ENCODE results near the gene UBE2V1.
"Not testable (repeated sequence)": the region's sequence is repeated elsewhere in the genome, so short reads cannot be mapped to it uniquely, and the experiment has no call there.

Gene UBE2V1

DNA sequence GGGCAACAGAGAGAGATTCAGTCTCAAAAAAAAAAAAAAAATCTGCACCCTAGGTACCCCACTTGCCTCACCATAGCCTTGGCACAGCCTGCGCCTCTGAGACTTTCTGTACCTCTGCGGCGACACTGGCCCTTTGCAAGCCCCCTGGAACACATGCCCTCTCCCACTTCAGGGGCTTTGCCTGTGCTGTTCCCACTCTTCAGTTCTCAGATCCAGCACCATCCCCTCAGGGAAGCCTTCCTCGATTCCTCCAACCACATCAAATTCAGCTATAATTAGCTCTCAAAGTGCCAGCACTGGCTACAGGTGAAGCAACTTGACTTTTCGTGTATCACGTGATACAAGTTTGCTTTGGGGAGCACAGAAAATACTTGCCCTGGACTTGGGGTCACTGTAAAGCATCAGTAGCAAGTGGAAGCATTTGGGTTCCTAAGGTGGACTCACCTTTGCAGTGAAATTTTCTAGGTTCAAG is 2.1 kb upstream of the UBE2V1 start:
- no peak for DNase-seq (ENCODE audit: low read depth)

DNA sequence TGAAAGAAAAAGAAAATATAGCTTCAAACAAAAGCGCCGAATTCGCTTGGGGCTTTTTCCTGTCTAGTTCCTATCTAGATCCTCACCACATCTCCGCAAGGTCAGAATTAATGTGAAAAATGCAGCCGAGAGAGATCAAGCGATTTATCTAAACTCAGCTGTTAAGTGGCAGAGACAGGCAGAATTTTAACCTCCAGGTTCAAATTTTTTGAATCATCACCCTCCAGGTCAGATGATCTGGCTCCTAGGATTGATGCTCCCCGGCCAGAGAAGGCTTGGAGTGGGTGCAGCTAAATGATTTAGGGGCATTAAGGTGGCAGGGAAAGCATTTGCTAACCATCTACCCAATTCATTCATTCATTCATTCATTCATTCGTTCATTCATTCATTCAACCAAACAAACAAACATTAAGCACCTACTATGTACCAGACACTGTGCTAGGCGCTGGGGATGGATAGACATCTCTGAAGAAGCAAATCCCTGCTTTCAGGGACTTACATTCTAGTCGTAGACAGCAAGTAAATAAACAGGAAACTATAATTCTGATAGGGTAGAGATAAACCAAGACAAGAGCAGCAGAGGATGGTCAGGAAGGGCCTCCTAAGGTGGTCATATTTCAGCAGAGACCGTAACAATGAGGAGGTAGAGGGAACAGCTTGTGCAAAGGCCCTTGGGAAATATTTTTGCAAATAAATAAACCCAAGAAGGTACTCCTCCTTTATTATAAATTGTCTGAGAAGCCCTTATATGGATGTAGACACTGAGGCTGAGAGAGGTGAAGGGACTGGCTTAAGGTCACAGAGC is 672 bp upstream of the UBE2V1 start:
- DNase-seq (ENCODE audit: low read depth) = no peak

DNA sequence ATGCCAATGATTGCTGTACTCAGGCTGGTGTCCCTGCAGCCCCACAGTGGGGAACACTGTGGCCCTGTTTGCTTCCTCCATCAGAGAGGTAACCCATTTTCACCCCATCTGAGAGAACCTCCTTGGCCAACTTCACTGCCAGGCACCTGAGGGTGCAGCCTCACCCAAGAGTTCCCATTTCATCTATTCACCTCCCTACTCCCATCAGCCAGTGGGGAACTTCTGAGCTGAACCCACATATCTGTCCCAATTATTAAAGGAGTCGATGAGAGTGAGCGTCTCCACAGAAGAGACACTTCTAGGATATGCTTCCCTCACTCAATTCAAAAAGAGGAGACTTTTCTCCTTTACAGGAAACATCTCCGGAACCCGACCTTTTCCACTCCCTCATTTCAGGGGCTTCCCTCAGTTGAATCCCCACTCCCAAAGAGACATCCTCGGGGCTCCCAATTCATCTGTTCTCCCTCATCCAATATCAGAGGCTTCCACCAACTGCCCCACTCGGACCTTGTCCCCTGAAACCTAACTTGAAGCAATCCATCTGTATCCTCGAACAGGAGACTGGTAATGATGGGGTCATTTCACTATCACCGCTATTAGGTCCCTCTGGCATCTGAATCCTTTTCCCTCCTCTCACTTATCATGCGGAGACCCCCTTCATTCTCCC is 988 bp downstream of the UBE2V1 start:
- no peak for DNase-seq (ENCODE audit: low read depth)

DNA sequence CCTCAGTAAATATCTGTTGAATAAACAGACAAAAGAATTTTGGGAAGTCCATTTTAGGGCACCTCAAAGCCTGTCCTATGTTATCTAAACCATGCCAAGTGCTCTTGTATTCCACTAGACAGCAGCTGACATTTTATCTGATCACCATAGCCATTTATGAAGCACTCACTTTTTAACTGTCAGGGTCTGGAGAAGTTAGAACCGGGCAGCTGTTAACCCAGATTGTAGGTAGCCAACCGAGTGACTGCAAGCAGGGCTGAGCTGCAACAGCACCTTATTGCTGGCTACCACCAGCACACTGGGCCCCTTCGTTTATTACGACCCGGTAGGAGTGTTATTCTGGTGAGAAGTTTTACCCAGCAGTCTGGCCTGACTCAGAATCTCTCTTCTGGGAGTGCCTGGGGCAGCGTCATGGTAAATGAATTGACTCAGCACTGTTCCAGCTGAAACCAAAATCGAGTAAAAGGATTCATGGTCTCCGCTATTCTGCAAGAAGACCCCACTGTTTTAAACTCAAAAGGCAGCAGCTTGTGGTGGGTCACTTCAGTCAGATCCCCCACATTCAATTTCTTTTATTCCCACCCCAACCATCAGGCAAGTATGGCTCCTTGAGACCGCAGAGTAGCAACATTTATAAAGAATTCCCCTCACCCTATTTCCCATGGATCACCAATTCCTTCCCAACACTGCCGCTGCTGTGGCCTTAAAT is 1.7 kb downstream of the UBE2V1 start:
- no peak for DNase-seq (ENCODE audit: low read depth)

DNA sequence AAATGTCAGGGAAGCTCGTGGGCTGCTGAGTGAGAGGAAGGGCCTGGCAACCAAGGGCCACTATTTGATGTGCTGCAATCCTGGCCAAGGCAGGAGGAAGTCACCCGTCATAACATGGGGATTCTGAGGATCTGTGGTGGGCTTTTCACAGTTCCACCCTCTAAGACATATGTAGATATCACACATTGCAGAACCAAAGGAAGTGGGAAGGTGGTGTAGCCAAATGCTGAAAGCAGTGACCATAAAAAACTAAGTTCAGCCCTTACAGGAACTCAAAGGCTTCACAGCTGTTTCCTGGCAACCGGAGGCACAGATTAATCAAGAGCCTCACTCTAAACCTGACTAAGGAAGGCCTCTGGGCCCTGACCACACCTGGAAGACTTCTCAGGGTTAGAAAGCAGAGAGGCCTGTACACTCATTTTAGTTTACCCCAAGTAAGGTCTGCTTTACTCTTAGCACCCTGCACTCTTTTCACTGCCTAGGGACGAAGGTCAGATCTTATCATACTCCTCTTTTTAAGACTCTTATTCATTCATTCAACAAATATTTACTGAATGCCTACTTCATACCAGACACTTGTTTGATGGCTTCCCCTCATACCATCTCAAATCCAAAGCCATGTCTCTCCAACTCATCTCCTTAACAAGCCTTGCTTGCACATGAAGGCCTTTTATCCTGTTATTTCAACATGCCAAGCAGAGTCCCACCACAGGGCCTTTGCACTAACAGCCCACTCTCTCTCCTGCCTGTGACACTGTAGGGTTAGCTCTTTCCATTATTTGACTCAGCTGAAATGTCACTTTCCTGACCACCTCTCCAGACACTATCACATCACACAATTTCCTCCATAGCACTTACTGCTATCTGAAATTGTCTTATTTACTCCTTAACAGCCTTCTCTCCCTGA is 2.6 kb downstream of the UBE2V1 start:
- no peak for DNase-seq (ENCODE audit: low read depth)

DNA sequence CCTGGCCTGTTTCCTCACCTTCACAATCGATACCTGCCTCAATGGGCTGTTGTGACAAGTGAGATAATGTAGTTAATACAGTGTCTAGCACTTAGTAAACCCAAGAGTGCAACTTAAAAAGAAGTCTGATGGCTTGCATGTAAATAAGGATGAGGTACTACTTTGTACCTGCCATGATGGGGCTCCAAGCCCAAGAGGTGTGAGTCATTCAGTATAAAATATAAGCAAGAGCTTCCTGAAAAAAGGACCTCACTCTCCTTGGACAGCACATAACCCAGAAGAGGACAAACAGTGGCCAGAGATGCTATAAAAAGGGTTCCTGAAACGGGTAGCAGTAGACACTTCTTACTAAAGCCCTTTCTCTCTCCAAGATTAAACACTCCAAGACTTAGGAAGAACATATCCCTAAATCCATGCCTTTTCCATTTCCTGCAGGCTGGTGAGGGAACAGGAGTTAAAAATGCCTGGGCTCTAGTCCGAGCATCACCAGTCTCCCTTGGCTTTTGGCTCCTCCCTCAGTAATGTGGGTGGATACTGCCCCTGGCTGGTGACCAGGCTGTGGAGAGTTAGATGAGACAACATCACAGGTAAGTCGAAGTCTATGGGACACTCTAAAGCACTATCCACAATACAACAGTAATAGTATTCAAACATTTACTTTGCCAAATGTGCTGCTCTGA is 4.3 kb downstream of the UBE2V1 start:
- DNase-seq (ENCODE audit: low read depth) = no peak

DNA sequence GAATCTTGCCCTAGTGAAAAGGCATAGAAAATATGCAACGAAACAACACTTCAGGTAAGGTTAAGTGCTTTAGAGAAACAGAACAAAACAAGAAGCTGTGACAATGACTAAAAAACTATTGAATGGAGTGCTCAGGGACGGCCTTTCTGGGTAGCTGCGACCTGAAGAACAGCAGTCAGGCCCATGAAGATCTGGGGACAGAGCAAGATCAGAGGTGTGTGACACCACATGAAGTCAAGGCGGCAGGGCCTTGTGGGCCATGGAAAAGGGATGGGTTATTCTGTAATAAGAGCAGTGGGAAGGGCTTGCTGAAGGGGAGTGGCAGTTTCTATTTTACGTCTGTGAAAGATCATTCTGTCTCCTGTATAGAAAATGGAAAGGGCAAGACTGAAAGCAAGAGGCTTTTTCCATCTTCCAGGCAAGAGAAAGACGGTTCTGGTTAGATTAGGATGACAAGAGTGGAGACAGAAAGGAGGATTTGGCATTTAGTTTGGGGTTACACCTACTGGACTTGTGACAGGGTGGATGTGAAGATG is 5.1 kb downstream of the UBE2V1 start:
- DNase-seq (ENCODE audit: low read depth) = no peak

DNA sequence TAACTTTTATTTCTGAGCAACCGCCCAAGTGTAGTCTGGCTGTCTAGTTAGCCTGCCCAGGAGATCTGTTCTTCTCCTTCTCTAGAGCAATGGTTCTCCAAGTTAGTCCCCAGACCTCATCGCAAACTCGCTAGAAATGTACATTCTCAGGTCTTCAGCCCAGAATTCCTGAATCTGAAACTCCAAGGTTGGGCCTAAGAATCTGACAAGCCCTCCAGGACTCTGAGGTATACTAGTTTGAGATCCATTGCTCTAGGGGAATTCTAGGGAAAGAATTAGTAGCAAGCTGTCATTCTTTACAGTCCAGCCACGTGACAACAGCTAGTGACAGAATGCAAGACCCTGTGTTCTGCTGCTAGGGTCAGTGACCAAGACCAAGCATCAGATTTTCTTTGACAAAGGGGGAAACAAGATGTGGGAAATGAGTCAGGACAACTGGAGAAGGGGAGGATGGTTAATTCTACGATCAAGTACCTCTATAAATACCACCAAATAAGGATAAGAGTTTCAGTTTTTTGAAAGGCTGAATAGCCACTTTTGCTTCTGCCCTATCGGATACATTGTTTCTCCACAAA is 5.8 kb downstream of the UBE2V1 start:
- no peak for DNase-seq (ENCODE audit: low read depth)

DNA sequence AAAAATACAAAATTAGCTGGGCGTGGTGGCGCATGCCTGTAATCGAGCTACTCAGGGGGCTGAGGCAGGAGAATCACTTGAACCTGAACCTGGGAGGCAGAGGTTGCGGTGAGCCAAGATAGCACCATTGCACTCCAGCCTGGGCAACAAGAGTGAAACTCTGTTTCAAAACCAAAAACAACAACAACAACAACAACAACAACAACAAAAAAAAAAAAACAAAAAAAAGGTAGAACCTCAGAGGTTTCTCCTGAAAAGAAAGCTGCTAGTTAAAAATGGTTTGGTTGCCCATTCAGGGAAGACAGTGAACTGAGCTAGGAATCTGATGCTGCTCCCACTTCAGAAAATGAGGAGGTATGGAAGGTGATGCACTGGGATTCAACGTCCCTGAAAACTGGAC is 6.3 kb downstream of the UBE2V1 start:
- DNase-seq (ENCODE audit: low read depth) = not testable (repeated sequence)

DNA sequence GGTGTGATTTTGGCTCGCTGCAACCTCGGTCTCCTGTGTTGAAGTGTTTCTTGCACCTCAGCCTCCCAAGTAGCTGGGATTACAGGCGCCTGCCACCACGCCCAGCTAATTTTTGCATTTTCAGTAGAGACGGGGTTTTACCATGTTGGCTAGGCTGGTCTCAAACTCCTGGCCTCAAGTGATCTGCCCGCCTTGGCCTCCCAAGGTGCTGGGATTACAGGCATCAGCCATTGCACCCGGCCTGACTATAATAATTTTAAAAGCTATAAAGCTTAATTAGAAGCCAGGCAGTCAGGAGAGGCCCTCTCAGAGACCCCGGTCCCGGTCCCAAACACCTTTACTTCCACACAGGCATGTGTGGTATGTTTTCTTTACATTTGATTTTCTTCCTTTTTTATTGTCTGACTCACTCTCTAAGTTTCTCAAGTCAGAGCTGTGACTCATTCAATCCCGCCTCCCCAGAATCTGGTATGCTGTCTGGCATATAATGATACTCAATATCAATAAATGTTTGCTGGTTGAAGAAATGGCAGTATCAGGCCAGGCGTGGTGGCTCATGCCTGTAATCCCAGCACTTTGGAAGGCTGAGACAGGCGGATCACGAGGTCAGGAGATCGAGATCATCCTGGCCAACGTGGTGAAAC is 9.4 kb downstream of the UBE2V1 start:
- not testable (repeated sequence) for DNase-seq (ENCODE audit: low read depth)

DNA sequence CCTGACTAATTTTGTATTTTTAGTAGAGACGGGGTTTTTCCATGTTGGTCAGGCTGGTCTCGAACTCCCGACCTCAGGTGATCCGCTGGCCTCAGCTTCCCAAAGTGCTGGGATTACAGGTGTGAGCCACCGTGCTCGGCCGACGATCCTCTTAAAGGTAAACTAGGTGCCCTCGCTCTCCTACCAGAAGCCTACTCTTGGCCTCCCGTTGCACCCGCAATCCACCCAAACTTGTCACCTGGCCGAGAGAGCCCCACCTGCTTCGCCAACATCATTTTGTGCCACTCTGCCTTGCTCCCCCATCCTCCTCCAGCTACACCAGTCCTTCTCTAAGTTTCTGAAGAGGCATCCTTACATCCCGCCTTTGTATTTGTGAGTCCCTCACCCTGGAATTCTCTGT is 10.4 kb downstream of the UBE2V1 start:
- not testable (repeated sequence) for DNase-seq (ENCODE audit: low read depth)

DNA sequence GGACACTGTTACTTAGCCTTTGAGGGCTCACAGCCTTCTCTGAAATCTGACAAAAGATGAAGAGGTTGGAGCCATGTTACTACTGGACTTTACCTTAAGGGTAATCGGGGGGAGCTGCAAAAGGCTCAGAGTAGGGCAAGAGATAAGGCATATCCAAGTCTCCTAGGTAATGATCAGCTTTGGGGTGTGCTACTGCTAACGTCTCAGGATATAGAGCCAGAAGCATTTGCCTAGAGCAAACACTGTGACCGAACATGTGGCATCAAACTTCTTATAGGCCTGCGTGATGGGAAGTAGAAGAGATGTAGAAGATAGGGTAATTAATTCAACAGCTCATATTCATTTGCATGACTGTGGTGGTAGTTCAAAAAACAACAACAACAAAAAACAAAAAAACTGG is 11.1 kb downstream of the UBE2V1 start:
- DNase-seq (ENCODE audit: low read depth) = no peak

DNA sequence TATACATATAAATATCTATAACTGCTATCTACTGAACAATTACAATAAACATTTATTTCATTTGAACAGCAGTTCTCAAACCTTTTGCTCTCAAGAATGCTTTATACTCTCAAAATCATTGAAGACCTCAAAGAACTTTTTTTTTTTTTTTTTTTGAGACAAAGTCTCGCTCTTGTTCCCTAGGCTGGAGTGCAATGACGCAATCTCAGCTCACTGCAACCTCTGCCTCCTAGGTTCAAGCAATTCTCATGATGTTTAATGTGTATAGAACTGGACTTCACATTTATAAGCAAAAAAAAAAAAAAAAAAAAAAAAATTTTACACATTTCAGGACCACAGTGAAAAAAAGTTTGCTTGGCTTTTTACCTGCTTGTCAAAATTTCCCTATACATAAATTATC is 11.7 kb downstream of the UBE2V1 start:
- DNase-seq (ENCODE audit: low read depth) = no peak

DNA sequence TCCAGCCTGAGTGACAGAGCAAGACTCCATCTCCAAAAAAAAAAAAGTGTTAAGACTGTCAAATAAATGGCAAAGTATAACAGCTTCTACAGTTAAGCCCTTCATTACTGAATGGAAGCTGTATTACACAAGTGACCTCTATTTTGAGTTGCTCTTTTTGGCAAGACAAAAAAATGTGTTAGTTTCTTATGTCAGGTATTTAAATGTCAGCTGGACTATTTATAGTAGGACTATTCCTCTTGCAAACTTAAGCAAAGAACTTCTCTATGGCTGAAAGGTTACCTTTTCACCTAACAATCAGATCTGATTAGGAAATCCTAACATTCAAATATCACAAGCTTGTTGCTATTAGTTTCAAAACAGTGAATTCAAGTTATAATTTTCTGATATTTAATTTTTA is 12.4 kb downstream of the UBE2V1 start:
- DNase-seq (ENCODE audit: low read depth) = no peak

DNA sequence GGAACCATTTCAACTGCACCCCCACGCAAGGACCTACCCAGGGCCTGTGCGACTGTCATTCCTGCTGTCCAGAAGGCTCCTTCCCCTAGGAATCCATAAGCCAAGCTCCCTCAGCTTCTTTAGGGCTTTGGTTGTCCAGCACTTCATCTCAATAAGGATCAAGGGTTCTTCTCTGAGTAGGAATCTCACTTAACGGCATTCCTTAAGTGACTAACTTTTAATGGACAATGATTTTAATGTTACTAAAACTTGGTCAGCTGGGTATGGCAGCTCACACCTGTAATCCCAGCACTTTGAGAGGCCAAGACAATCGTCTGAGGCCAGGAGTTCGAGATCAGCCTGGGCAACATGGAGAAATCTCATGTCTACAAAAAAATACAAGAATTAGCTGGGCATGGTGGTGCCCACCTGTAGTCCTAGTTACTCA is 13.4 kb downstream of the UBE2V1 start:
- DNase-seq (ENCODE audit: low read depth) = no peak

DNA sequence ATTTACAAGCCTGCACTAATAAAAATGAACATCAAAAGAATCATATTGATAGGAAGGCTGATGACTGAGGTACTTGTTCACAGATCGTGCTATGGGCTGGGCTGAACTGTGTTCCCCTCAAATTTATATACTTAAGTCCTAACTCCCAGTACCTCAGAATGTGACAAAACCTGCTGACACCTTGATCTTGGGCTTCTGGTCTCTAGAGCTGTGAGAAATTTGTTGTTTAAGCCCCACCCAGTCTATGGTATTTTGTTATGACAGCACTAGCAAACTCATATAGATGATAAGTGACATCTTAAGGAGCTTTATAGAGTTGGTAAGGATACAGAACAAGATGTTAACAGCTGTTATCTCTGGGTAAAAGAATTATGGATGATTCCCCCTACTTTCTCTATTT is 13.8 kb downstream of the UBE2V1 start:
- DNase-seq (ENCODE audit: low read depth) = no peak

DNA sequence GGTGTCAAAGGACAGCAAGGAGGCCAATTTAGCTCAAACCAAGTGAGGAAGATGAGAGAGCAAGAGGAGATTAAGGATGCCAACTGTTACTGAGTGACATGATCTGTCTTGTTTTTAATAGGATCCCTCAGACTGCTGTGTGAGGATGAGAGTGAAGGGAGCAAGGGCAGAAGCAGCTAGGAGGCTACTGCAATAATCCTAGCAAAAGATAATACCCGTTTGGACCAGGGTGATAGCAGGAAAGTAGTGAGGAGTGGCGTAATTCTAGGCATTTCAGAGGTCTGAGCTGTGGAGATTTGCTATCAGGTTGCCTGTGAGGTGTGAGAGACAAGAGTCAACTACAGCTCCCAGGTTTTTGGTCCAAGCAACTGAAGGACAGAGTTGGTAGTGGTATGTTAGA is 14.7 kb downstream of the UBE2V1 start:
- DNase-seq (ENCODE audit: low read depth) = no peak

DNA sequence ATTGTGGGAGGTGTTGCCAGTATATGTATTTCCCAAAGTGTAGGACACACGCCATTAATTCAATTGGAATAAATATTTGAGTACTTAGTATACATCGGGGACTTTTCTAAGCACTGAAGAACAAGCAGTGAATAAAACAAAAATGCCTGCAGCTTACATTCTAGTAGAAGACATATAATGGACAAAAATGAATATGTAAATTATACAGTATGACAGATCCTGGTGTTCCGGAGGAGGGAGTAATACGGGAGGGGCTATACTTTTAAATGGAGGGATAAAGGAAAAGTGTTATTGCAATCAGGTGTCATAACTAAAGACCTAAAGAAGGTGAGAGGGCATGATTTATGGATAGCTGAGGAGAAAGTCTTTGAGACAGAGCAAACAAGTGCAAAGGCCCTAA is 15.1 kb downstream of the UBE2V1 start:
- DNase-seq (ENCODE audit: low read depth) = no peak

DNA sequence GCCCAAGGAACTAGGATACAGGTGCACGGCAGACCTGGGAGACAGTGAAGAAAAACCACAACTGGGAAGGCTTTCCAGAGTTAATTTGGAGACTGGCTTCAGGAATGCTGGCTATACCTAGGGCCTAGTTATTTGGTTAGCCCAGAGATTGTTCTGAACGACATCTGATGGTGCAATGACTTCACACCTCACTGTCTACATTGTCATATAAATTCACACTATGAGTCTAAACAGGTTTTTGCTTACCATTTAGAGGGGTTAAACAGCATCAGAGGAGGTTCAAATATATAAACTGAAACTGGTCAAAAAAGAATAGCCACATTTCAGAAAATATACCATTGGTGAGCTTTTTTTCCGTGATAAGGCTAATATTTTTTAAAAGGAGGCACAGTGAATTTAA is 16.7 kb downstream of the UBE2V1 start:
- no peak for DNase-seq (ENCODE audit: low read depth)

DNA sequence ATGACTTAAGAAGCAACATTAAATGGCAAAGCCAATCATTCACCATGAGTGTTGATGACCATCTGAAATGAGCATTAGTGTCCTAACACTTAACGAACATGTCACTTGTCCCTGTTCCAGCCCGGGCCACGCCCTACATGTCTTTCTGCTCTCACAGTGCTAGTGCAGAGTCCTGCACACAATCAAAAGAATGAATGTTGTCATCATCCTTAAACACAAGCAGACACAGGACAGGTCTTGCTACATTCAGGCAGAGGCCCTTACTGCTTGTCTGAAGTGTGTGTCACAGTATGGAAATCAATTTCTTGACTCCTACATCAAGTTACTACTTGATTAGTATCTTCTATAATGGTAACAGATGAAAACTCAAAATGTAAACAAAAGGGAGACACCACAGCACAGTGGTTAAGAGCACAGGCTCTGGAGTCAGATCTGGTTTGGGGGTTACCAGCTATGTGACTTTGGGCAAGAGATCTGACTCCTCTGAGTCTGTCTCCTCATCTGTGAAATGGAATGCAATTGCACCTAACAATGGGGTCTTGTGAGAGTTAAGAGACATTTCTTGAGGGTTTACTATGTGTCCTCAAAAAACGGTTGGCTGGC is 17.4 kb downstream of the UBE2V1 start:
- no peak for DNase-seq (ENCODE audit: low read depth)
